Fibroblast of skin of left biceps (primary cell): ENCODE results near the gene CPHXL.

ENCODE experiments used
- DNase-seq, 2 experiments: peaks; one replicate each; pipeline ENCODE4 v3.0.0-alpha.2; 2013; ENCODE audit warnings: low read depth in 2 of 2

CPHXL gene

DNA sequence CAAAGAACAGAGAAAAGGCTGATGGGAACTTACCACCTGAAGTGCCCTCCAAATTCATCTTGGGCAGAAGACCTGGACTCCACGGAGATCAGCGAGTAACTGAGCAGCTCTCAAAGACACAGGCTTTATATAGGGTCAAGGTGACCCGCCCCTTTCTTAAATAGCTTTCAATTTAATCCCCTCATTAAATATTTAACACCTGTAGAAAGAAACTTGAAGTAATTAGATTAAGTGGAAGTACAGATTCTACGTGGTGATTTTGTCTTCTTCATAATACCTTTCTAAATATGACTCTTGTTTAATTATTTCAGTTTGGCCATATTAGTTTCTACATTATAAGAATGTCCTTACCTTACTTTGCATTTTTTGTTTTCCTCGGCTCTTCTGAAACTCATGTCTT is 24.9 kb downstream of the CPHXL start, which contains the start of gene DUXB:
Gene DUXB, minus strand, starts transcription at position 101 of the 400 bp plus-strand sequence. Its CDS starts 43 bp downstream, at position 58.
- no peak for DNase-seq

DNA sequence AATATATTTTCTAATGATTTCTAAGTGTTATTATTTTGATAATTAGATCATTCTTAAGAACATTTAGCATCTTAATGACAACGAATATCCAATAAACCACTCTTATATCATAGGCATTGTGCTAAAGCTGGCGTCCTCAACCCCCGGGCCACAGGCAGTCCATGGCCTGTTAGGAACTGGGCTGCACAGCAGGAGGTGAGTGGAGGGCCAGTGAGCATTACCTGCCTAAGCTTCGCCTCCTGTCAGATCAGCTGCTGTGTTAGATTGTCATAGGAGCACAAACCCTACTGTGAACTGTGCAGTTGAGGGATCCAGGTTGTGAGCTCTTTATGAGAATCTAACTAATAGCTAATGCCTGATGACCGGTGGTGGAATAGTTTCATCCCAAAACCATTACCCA is 28.7 kb downstream of the CPHXL start:
- no peak for DNase-seq

DNA sequence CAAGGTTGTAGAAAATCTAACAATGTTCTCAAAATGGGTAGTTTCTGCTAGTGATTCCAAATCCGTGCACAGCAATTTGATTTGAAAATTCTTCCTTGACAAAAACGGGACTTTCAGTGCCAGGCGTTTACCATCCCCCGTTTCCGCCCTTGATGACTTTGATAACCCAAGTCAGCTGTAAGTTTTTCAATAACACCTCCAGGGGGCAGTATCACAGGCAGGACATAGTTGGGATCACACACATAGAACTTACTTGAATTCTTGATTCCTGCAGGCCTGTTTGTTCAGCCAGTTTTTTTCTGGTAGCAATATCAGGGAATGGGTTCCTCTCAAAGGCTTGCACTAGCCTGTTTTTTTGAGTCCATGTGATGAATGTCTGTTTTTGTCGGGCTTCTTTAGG is 30.6 kb downstream of the CPHXL start:
- DNase-seq, result no peak

- DNase-seq, result no peak
Measured at GRCh38 chr16:75687361-75687760, 38.9 kb downstream of the CPHXL start.

- no peak for DNase-seq
Measured at GRCh38 chr16:75682308-75682707, 44.0 kb downstream of the CPHXL start.

DNA sequence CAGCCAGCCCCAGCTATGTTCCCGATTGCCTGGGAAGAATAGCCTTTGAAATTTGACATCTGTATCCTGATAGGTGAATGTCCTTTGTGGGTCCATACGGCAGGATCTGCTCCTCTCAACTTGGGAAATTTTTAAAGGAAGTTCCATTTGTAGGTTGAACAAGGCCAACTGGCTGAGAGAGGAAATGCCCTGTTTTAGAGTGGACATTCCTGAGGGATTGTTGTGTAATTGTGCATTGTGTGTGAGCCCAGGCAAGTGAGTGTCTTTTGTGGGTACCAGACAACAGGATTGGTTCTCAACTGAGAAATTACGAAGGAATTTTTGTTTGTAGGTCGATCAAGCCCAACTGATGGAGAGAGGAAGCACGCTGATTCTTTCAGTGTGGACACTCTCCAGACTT is 46.9 kb downstream of the CPHXL start:
- no peak for DNase-seq

DNA sequence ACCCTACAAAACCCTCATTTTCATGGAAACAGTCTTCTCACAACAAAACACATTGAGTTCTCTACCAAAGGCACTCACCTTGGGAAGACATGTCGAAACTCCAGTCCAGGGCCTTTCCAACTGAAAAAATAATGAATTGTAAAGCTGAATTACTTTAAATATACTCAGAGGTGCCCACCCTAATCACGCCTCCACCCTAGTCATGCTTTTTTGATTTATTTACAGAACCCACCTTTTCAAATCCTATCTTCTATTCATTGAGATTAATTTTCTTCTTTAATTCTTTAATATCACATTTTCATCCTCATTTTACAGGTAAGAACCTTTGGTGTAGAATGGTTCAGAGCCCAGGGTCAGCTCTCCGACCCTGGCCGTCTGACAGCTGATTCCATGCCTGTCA is 49.4 kb downstream of the CPHXL start, which contains the start of gene CPHXL2:
Gene CPHXL2, minus strand, starts transcription at position 101 of the 400 bp plus-strand sequence. Its CDS starts 10 bp downstream, at position 91.
- no peak for DNase-seq

GRCh38 chr16:75667503-75667902 is 58.8 kb downstream of the CPHXL start:
- no peak for DNase-seq
